ENCODE data around the gene BORA. TPM values are rescaled to one million over a fixed set of nuclear protein-coding genes. Genes with fewer than 3 reads are reported as not detected.

BORA gene
- total RNA-seq (3.8 and 7.1 TPM in 2 replicates), polyA plus RNA-seq (1.9 and 4.9 TPM in 2 replicates)

DNA sequence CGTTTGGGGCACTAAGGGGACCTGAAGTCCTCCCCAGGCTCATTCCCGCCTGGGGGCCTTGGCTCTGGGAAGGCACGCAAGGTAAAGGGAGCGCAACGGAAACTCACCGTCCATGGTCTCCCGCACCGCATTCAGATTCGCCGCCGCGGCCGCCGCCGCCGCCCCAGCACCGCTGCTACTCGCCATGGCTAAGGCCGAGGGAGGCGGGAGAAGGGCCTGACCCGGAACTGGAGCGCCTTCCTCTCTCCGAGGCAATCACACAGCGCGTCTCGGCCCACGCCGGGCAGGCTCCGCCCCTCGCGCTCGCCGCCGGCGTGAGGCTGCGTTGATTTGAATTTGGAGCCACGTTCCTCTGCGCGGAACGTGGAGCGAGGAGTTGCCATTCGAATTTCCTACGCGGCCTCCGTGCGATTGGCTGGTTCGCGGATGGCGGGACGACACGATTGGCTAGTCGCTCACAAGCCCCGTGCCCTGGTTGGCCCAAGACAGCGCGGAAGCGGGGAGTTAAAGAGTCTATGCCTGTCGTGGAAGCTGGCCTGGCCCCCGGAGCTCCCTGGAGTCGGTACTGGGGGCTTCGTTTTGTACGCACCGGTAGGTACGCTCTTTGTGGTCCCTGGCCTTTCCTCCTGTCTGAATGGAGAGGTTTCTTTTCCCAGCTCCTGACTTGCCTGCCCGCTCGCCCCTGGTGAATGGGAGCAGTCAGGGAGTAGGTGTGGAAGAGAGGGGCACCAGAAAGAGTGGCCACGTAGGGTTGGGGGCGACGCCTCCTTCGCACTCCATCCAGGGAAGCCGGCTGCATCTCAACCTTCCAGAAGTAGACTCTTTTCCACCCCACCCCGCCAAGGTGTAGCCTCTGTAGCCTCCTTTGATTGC lies at the start of gene BORA, which contains the start of gene MZT1:
BORA (plus strand) TSS at position 507 of the 873 bp plus-strand sequence. CDS start 1,018 bp downstream, outside the sequence.
MZT1 (minus strand) TSS at position 213 of the 873 bp plus-strand sequence; CDS start at position 186, 27 bp downstream.
- H4K20me1 ChIP-seq (ENCODE audit: insufficient read depth, poor library complexity, severe bottlenecking), result no peaks in the 10 kb centered on the region
- H3K79me2 ChIP-seq, result peaks cover 62% of the 10 kb centered on the region
- peak; percentile 96 for DNase-seq (ENCODE audit: low spot score)
- no peaks in the 10 kb centered on the region for H3K9me2 ChIP-seq (replicated peaks; ENCODE audit: insufficient read depth)
- no peaks in the 10 kb centered on the region for H3K9me3 ChIP-seq (ENCODE audit: low read depth)
- WGBS (ENCODE audit: low lambda C conversion rate, missing lambda C conversion rate), result 1% methylated on average over 61 of the region's 71 CpGs
- no peaks in the 10 kb centered on the region for H3K27me3 ChIP-seq
- H3K27ac ChIP-seq, result peak within 1 kb of the TSS; percentile 13
- H3K36me3 ChIP-seq (replicated peaks; ENCODE audit: insufficient read depth, low read depth), result no peaks in the 10 kb centered on the region
- H3K4me3 ChIP-seq, result peak within 1 kb of the TSS; percentile 54
- TF ChIP-seq, protein P1, sequence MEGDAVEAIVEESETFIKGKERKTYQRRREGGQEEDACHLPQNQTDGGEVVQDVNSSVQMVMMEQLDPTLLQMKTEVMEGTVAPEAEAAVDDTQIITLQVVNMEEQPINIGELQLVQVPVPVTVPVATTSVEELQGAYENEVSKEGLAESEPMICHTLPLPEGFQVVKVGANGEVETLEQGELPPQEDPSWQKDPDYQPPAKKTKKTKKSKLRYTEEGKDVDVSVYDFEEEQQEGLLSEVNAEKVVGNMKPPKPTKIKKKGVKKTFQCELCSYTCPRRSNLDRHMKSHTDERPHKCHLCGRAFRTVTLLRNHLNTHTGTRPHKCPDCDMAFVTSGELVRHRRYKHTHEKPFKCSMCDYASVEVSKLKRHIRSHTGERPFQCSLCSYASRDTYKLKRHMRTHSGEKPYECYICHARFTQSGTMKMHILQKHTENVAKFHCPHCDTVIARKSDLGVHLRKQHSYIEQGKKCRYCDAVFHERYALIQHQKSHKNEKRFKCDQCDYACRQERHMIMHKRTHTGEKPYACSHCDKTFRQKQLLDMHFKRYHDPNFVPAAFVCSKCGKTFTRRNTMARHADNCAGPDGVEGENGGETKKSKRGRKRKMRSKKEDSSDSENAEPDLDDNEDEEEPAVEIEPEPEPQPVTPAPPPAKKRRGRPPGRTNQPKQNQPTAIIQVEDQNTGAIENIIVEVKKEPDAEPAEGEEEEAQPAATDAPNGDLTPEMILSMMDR (IDR thresholded peaks at IDR 0.05; ENCODE audit: poor library complexity), result no peak
- TF ChIP-seq EZH2 (IDR thresholded peaks at IDR 0.05; ENCODE audit: borderline replicate concordance) (no peak), EZH2phosphoT487 (IDR thresholded peaks at IDR 0.05; ENCODE audit: low read depth, severe bottlenecking, unreplicated experiment) (no peak)
- peak within 1 kb of the TSS; percentile 98 for H2AFZ ChIP-seq
- H3K4me1 ChIP-seq (ENCODE audit: insufficient read depth), result peaks cover 6% of the 10 kb centered on the region
- peak within 1 kb of the TSS; percentile 95 for H3K4me2 ChIP-seq

DNA sequence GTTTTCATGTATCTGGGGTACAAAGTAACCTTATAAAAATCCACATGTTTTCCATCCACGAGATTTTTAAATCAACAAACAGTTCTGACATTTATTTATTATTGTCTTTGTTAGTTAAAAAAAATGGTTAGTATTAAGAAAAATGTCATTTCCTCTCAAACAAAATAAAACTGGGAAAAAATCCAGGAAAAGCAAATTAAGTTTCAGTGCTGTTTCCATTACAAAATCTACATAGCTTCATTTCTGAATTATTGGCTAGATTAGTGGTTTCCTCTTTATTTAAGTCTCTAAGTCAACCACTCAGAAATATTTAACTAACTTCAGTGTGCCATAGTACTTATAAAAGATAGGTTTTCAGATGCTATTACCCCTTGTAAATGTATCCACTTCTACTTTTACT lies 49.4 kb upstream of the BORA start:
- WGBS (ENCODE audit: low lambda C conversion rate, missing lambda C conversion rate), result 69% methylated on average over 1 of the region's 1 CpG
- no peaks in the 10 kb centered on the region for H4K20me1 ChIP-seq (ENCODE audit: insufficient read depth, poor library complexity, severe bottlenecking)
- H3K27ac ChIP-seq, result no peak overlapping the region
- H3K9me3 ChIP-seq (ENCODE audit: low read depth), result no peaks in the 10 kb centered on the region
- H3K27me3 ChIP-seq, result no peaks in the 10 kb centered on the region
- H3K9me2 ChIP-seq (replicated peaks; ENCODE audit: insufficient read depth), result no peaks in the 10 kb centered on the region
- H3K4me3 ChIP-seq, result no peak overlapping the region
- H3K79me2 ChIP-seq, result no peaks in the 10 kb centered on the region
- H3K4me2 ChIP-seq, result no peak overlapping the region
- peaks cover 5% of the 10 kb centered on the region for H3K4me1 ChIP-seq (ENCODE audit: insufficient read depth)
- H3K36me3 ChIP-seq (replicated peaks; ENCODE audit: insufficient read depth, low read depth), result no peaks in the 10 kb centered on the region
- no peak for DNase-seq (ENCODE audit: low spot score)
- no peak for TF ChIP-seq EZH2phosphoT487 (IDR thresholded peaks at IDR 0.05; ENCODE audit: low read depth, severe bottlenecking, unreplicated experiment)
- no peak for TF ChIP-seq EZH2 (IDR thresholded peaks at IDR 0.05; ENCODE audit: borderline replicate concordance)
- TF ChIP-seq, protein P1 (IDR thresholded peaks at IDR 0.05; ENCODE audit: poor library complexity), result no peak
- no peak overlapping the region for H2AFZ ChIP-seq

DNA sequence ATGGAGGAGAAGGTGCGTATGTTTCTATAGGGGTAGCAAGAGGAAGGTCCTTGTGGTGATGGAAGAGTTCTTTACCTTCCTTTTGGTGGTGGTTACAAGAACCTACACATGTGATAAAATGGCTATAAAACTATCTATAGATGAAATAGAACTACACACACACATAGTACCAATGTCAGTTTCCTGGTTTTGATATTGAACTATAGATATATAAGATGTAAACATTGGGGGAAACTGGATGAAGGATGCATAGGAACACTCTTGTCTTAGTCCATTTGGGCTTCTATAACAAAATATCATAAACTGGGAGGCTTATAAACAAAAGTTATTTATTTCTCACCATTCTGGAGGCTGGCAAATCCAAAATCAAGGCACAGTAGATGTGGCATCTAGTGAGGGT lies 47.4 kb upstream of the BORA start:
- Histone ChIP-seq H3K36me3 (replicated peaks; ENCODE audit: insufficient read depth, low read depth) (no peaks in the 10 kb centered on the region), H3K9me2 (replicated peaks; ENCODE audit: insufficient read depth) (no peaks in the 10 kb centered on the region), H3K27ac (no peak overlapping the region), H3K27me3 (no peaks in the 10 kb centered on the region), H3K4me1 (ENCODE audit: insufficient read depth) (peaks cover 5% of the 10 kb centered on the region), H4K20me1 (ENCODE audit: insufficient read depth, poor library complexity, severe bottlenecking) (no peaks in the 10 kb centered on the region), H3K9me3 (ENCODE audit: low read depth) (no peaks in the 10 kb centered on the region), H3K4me2 (no peak overlapping the region), H2AFZ (no peak overlapping the region), H3K4me3 (no peak overlapping the region), H3K79me2 (no peaks in the 10 kb centered on the region)
- TF ChIP-seq, protein P1 (IDR thresholded peaks at IDR 0.05; ENCODE audit: poor library complexity), result no peak
- TF ChIP-seq EZH2 (IDR thresholded peaks at IDR 0.05; ENCODE audit: borderline replicate concordance), result no peak
- TF ChIP-seq EZH2phosphoT487 (IDR thresholded peaks at IDR 0.05; ENCODE audit: low read depth, severe bottlenecking, unreplicated experiment), result no peak
- WGBS (ENCODE audit: low lambda C conversion rate, missing lambda C conversion rate), result 95% methylated on average over 1 of the region's 1 CpG
- no peak for DNase-seq (ENCODE audit: low spot score)

Measured in hepatocyte (in vitro differentiated cells).